Ovary (tissue), 9 donors: Measurements from ENCODE around the gene TMEM259. TPM values are rescaled to one million over a fixed set of nuclear protein-coding genes. Genes with fewer than 3 reads are reported as not detected.

Experiments
- DNase-seq, 5 donors: peaks; one replicate each; pipeline ENCODE4 v3.0.0-alpha.2; 2019 to 2020
- H3K27ac ChIP-seq, 2 donors: fragments of 200-600 bp; one replicate each; pipeline versions ENCODE4 v1.5.1 to v1.8.0; 2019 to 2022
- H3K27me3 ChIP-seq: fragments of 200-600 bp; one replicate; pipeline ENCODE4 v1.8.0; 2022
- H3K36me3 ChIP-seq: fragments of 200-600 bp; sonication (generic); one replicate; pipeline ENCODE4 v1.5.1; 2019
- H3K4me1 ChIP-seq: one replicate; pipeline ENCODE4 v1.8.1; 2013; ENCODE audit warnings: mild to moderate bottlenecking, moderate library complexity; ENCODE audit not compliant: insufficient read depth
- H3K4me3 ChIP-seq: fragments of 200-600 bp; sonication (generic); one replicate; pipeline ENCODE4 v1.5.1; 2017
- H3K9me3 ChIP-seq, 2 donors: fragments of 200-600 bp in 1 of 2; sonication (generic) in 1 of 2; one replicate each; pipeline versions ENCODE4 v1.5.1 to v1.8.1; 2013 to 2019; ENCODE audit warnings: mild to moderate bottlenecking in 1 of 2, moderate library complexity in 1 of 2
- CTCF ChIP-seq, 3 donors: fragments of 450-650 bp in 2 of 3; fragments of 200-600 bp in 1 of 3; IDR thresholded peaks; one replicate each; pipeline versions ENCODE4 v1.5.1 to v1.8.0; 2016 to 2022; ENCODE audit warnings: antibody characterized with exemption in 3 of 3, mild to moderate bottlenecking in 1 of 3
- EP300 ChIP-seq: sonication (generic); formaldehyde crosslinking; IDR thresholded peaks from one replicate; pipeline ENCODE4 v1.6.1; 2017; ENCODE audit warnings: antibody characterized with exemption
- POLR2A ChIP-seq: fragments of 450-650 bp; IDR thresholded peaks from one replicate; pipeline ENCODE4 v1.6.1; 2017; ENCODE audit warnings: antibody characterized with exemption, mild to moderate bottlenecking, moderate library complexity
- WGBS, 3 donors: extraction: QIAGEN DNeasy Blood & Tissue Kit in 1 of 3; methylation state at CpG; one replicate each; pipeline versions ENCODE4 v1.1.5 to v1.1.7; 2013 to 2017; 5-methylcytosine and 5-hydroxymethylcytosine counted together
- intact Hi-C, 4 donors: fragments of 100-400 bp; cut with DNase I; formaldehyde crosslinking; loops; one replicate each; pipeline versions ENCODE4 v1.11.0 to v1.15.1; 2022 to 2023
- polyA plus RNA-seq, 2 donors: library from polyadenylated mRNA; stranded (reverse); fragments of 200-250 nt in 1 of 2; fragments of 350-450 nt in 1 of 2; fragmentation: Illumina TruSeq in 1 of 2; extraction: RNeasy Lipid Tissue Mini Kit (QIAGEN cat#74804) in 1 of 2; gene quantifications; one replicate each; pipeline ENCODE4 v1.2.3, GENCODE V29; 2013 to 2014
- total RNA-seq, 7 donors: library from RNA; depleted of rRNA in 2 of 7; stranded (reverse); fragments of >200 nt in 2 of 7; fragmentation: NEBNext Ultra II Directional in 3 of 7; extraction: Animal tissue kit (Norgen Biotek cat#: 25700) in 3 of 7; gene quantifications; one replicate each; pipeline versions ENCODE4 v1.1.0 to v1.2.4, GENCODE V29; 2016 to 2023
- donor health status: DM: no; HTN: no; CAD: no; lungs with moderate emphysema.
- donor health status: DM: no; HTN: no; CAD: no.
- donor health status: Bipolar disorder and iron deficiency.
- donor health status: DM: yes; HTN: yes; CAD: no.
- donor health status: DM: no; HTN: no; CAD: no.
- donor health status: DM: yes; HTN: yes; CAD: no.

The TMEM259 gene
- total and polyA plus RNA-seq, 9 donors: 26.0 to 196 (median 127) TPM

GRCh38 chr19:1039646-1040475 is 18.9 kb upstream of the TMEM259 start, which contains the start of gene ABCA7:
Gene ABCA7 (plus strand): TSS chr19:1040107. CDS start chr19:1041362, 1,255 bp downstream.
- peak; percentile 97 to 99 (median 97) for DNase-seq
- Histone ChIP-seq H3K4me3 (peak within 1 kb of the TSS; percentile 42), H3K27ac (no peak within 1 kb of the TSS), H3K36me3 (no peaks in the 10 kb centered on the region), H3K4me1 (peaks cover 13% of the 10 kb centered on the region), H3K27me3 (peaks cover 5% of the 10 kb centered on the region), H3K9me3 (no peaks in the 10 kb centered on the region)
- intact Hi-C loops: no loop called here
- TF ChIP-seq CTCF (IDR thresholded peaks at IDR 0.05) (no peak), EP300 (no peak)
- 1% methylated on average over 56 of the region's 56 CpGs for WGBS, 3 donors

- Histone ChIP-seq H3K27me3 (peaks cover 5% of the 10 kb centered on the region), H3K4me1 (peaks cover 13% of the 10 kb centered on the region), H3K9me3 (no peaks in the 10 kb centered on the region), H3K4me3 (no peak overlapping the region), H3K36me3 (no peaks in the 10 kb centered on the region), H3K27ac (no peak overlapping the region)
- intact Hi-C loops: no loop called here
- TF ChIP-seq EP300 (no peak), POLR2A (no peak), CTCF (IDR thresholded peaks at IDR 0.05) (no peak)
- 47 to 52% (median 51%) methylated on average over 22 of the region's 22 CpGs for WGBS, 3 donors
- DNase-seq: no peak
These were observed 18.2 kb upstream of the TMEM259 start for GRCh38 chr19:1038978-1039645.

- Histone ChIP-seq H3K36me3 (no peaks in the 10 kb centered on the region), H3K4me1 (peaks cover 13% of the 10 kb centered on the region), H3K27ac (no peak overlapping the region), H3K4me3 (no peak overlapping the region), H3K27me3 (peaks cover 5% of the 10 kb centered on the region), H3K9me3 (no peaks in the 10 kb centered on the region)
- DNase-seq: no peak
- no peak for TF ChIP-seq POLR2A
- no peak for TF ChIP-seq EP300
- no peak for TF ChIP-seq CTCF (IDR thresholded peaks at IDR 0.05)
- intact Hi-C loops: no loop called here
- WGBS, 3 donors: 67 to 80% (median 71%) methylated on average over 22 of the region's 22 CpGs
These were observed 16.7 kb upstream of the TMEM259 start for GRCh38 chr19:1037621-1038064.

- WGBS, 3 donors: 84 to 90% (median 86%) methylated on average over 29 of the region's 29 CpGs
- H3K4me3 ChIP-seq: no peak overlapping the region
- intact Hi-C loops: no loop called here
- H3K27ac ChIP-seq: no peak overlapping the region
- DNase-seq: no peak
- H3K36me3 ChIP-seq: no peaks in the 10 kb centered on the region
- peaks cover 9% of the 10 kb centered on the region for H3K4me1 ChIP-seq
- H3K27me3 ChIP-seq: no peaks in the 10 kb centered on the region
- no peaks in the 10 kb centered on the region for H3K9me3 ChIP-seq
- TF ChIP-seq CTCF (IDR thresholded peaks at IDR 0.05) (no peak), EP300 (no peak)
These were observed 15.2 kb upstream of the TMEM259 start for GRCh38 chr19:1035998-1036621.
